CD14-positive monocyte (primary cell): ENCODE results near the gene SERINC1. TPM values are rescaled to one million over a fixed set of nuclear protein-coding genes. Genes with fewer than 3 reads are reported as not detected.

Experiments
- DNase-seq, 3 donors: peaks; one replicate each; pipeline ENCODE4 v3.0.0-alpha.2; 2011 to 2022
- H2AFZ ChIP-seq: 2 replicates; pipeline ENCODE4 v1.6.0; 2012; ENCODE audit warnings: mild to moderate bottlenecking, low read depth, low read length, inconsistent platforms; ENCODE audit not compliant: insufficient read depth, poor library complexity, severe bottlenecking
- H3K27ac ChIP-seq, 2 donors: 1 replicate in 1 of 2; 2 replicates in 1 of 2; pipeline ENCODE4 v1.5.1; 2012 to 2013; ENCODE audit warnings: low read length in 2 of 2, control low read depth in 1 of 2, inconsistent platforms in 1 of 2, low read depth in 1 of 2, mild to moderate bottlenecking in 1 of 2
- H3K27me3 ChIP-seq, 2 donors: one replicate each; pipeline versions ENCODE4 v1.6.0 to v1.6.1; 2011 to 2013; ENCODE audit warnings: low read length in 2 of 2; ENCODE audit not compliant: control insufficient read depth in 2 of 2, insufficient read depth in 2 of 2
- H3K36me3 ChIP-seq, 2 donors: replicated peaks in 1 of 2; 1 replicate in 1 of 2; 2 replicates in 1 of 2; pipeline versions ENCODE4 v1.5.1 to v1.6.1; 2012 to 2013; ENCODE audit warnings: low read length in 2 of 2, control low read depth in 1 of 2, inconsistent platforms in 1 of 2, mild to moderate bottlenecking in 1 of 2; ENCODE audit not compliant: insufficient read depth in 2 of 2, control insufficient read depth in 1 of 2
- H3K4me1 ChIP-seq, 2 donors: 1 replicate in 1 of 2; 2 replicates in 1 of 2; pipeline versions ENCODE4 v1.5.1 to v1.6.1; 2012 to 2013; ENCODE audit warnings: low read length in 2 of 2, control low read depth in 1 of 2, inconsistent platforms in 1 of 2, mild to moderate bottlenecking in 1 of 2, moderate library complexity in 1 of 2; ENCODE audit not compliant: insufficient read depth in 2 of 2, control insufficient read depth in 1 of 2
- H3K4me2 ChIP-seq: replicated peaks from 2 replicates; pipeline ENCODE3; 2012; ENCODE audit warnings: low read length, moderate library complexity, mild to moderate bottlenecking; ENCODE audit not compliant: poor library complexity, severe bottlenecking; ENCODE audit errors: extremely low read depth
- H3K4me3 ChIP-seq, 3 experiments: fragments of 200-600 bp in 1 of 3; sonication (generic) in 1 of 3; replicated peaks in 1 of 3; 1 replicate in 2 of 3; 2 replicates in 1 of 3; pipeline ENCODE4 v1.5.1; 2011 to 2013; ENCODE audit warnings: low read length in 3 of 3, mild to moderate bottlenecking in 3 of 3, control low read depth in 2 of 3, low read depth in 2 of 3, inconsistent platforms in 1 of 3, moderate library complexity in 1 of 3
- H3K79me2 ChIP-seq: 2 replicates; pipeline ENCODE4 v1.6.0; 2012; ENCODE audit warnings: mild to moderate bottlenecking, control low read depth, inconsistent platforms, low read length, moderate library complexity; ENCODE audit not compliant: insufficient read depth
- H3K9ac ChIP-seq: 2 replicates; pipeline ENCODE4 v1.6.0; 2017; ENCODE audit warnings: low read length, mild to moderate bottlenecking; ENCODE audit not compliant: insufficient read depth, poor library complexity, severe bottlenecking
- H3K9me3 ChIP-seq, 2 donors: replicated peaks in 1 of 2; 1 replicate in 1 of 2; 2 replicates in 1 of 2; pipeline versions ENCODE4 v1.5.1 to v1.6.1; 2012 to 2013; ENCODE audit warnings: low read length in 2 of 2, control low read depth in 1 of 2; ENCODE audit not compliant: control insufficient read depth in 1 of 2, insufficient read depth in 1 of 2
- H4K20me1 ChIP-seq: 2 replicates; pipeline ENCODE4 v1.6.0; 2012; ENCODE audit warnings: mild to moderate bottlenecking, low read length, control low read depth, moderate library complexity; ENCODE audit not compliant: insufficient read depth
- H3K27ac Mint-ChIP-seq, 7 donors: one replicate each; pipeline ENCODE4 v1.8.0; 2020; ENCODE audit warnings: mild to moderate bottlenecking in 7 of 7, mixed read lengths in 7 of 7, moderate library complexity in 6 of 7, inconsistent platforms in 2 of 7
- H3K27me3 Mint-ChIP-seq, 3 donors: one replicate each; pipeline ENCODE4 v1.8.0; 2021 to 2022; ENCODE audit warnings: low read depth in 3 of 3, mild to moderate bottlenecking in 3 of 3, mixed read lengths in 3 of 3, moderate library complexity in 3 of 3, inconsistent platforms in 1 of 3
- H3K36me3 Mint-ChIP-seq, 2 donors: one replicate each; pipeline ENCODE4 v1.8.0; 2020; ENCODE audit warnings: mixed read lengths in 2 of 2, inconsistent platforms in 1 of 2, mild to moderate bottlenecking in 1 of 2
- H3K4me1 Mint-ChIP-seq: one replicate; pipeline ENCODE4 v1.8.0; 2020; ENCODE audit warnings: mild to moderate bottlenecking, mixed read lengths
- H3K4me3 Mint-ChIP-seq, 2 donors: one replicate each; pipeline ENCODE4 v1.8.0; 2020; ENCODE audit warnings: mild to moderate bottlenecking in 2 of 2, mixed read lengths in 2 of 2, moderate library complexity in 1 of 2
- H3K9me3 Mint-ChIP-seq, 7 donors: one replicate each; pipeline ENCODE4 v1.8.0; 2020 to 2022; ENCODE audit warnings: mixed read lengths in 7 of 7, mild to moderate bottlenecking in 6 of 7, moderate library complexity in 6 of 7, inconsistent platforms in 2 of 7
- WGBS: methylation state at CpG from one replicate; pipeline ENCODE4 v1.1.5; 2013; ENCODE audit warnings: missing lambda C conversion rate; ENCODE audit not compliant: insufficient coverage; 5-methylcytosine and 5-hydroxymethylcytosine counted together
- intact Hi-C, 2 donors: fragments of 100-400 bp; cut with micrococcal nuclease; formaldehyde crosslinking; loops; one replicate each; pipeline versions ENCODE4 v1.15.0 to v1.15.1; 2023
- polyA plus RNA-seq, 3 donors: library from polyadenylated mRNA; depleted of rRNA in 1 of 3; unstranded in 2 of 3; stranded (reverse) in 1 of 3; fragments of 300-500 nt in 2 of 3; fragments of >200 nt in 1 of 3; fragmentation: Illumina TruSeq in 2 of 3; gene quantifications; 1 replicate in 2 of 3; 2 replicates in 1 of 3; pipeline ENCODE4 v1.2.3, GENCODE V29; 2012 to 2021
- TF ChIP-seq, protein P1 (sequence below): fragments of 200-600 bp; IDR thresholded peaks from one replicate; pipeline ENCODE4 v1.8.0; 2022; ENCODE audit warnings: antibody characterized with exemption, mild to moderate bottlenecking

The SERINC1 gene
- polyA plus RNA-seq, 3 donors, result 38.9 to 161 (median 125) TPM

DNA sequence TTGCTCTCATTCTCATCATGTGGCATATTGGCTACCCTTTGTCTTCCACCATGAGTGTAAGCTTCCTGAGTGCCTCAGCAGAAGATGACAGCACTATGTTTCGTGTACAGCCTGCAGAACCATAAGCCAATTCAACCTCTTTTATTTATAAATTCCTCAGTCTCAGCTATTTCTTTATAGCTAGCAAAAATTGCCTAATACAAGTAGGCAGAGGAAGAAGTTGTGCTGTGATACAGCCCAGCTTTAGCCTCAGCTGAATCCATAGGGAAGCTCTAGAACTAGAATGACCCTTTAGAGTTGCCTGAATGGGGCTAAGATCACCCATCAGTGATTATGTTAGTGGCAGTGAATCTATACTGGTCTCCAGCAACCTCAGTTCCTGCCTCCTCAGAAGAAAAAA is 19.0 kb upstream of the SERINC1 start:
- Histone ChIP-seq H3K9me3 (peaks cover 0 to 4% of the 10 kb centered on the region in 2 donors), H3K4me2 (no peak overlapping the region), H4K20me1 (no peaks in the 10 kb centered on the region), H3K27ac (no peak overlapping the region), H3K9ac (no peak overlapping the region), H3K4me3 (no peak overlapping the region), H3K36me3 (no peaks in the 10 kb centered on the region), H3K27me3 (no peaks in the 10 kb centered on the region), H3K4me1 (no peaks in the 10 kb centered on the region), H3K79me2 (no peaks in the 10 kb centered on the region), H2AFZ (no peak overlapping the region)
- WGBS, result no CpG with 5 or more reads among the region's 1 CpG
- no peak for DNase-seq
- Mint-ChIP-seq H3K36me3 (no peaks in the 10 kb centered on the region), H3K27me3 (peaks cover 2 to 5% (median 5%) of the 10 kb centered on the region in 3 donors), H3K4me1 (peaks cover 2% of the 10 kb centered on the region), H3K4me3 (no peak overlapping the region), H3K9me3 (peaks cover 0 to 2% (median 0%) of the 10 kb centered on the region in 7 donors), H3K27ac (no peak overlapping the region)
- TF ChIP-seq, protein P1, sequence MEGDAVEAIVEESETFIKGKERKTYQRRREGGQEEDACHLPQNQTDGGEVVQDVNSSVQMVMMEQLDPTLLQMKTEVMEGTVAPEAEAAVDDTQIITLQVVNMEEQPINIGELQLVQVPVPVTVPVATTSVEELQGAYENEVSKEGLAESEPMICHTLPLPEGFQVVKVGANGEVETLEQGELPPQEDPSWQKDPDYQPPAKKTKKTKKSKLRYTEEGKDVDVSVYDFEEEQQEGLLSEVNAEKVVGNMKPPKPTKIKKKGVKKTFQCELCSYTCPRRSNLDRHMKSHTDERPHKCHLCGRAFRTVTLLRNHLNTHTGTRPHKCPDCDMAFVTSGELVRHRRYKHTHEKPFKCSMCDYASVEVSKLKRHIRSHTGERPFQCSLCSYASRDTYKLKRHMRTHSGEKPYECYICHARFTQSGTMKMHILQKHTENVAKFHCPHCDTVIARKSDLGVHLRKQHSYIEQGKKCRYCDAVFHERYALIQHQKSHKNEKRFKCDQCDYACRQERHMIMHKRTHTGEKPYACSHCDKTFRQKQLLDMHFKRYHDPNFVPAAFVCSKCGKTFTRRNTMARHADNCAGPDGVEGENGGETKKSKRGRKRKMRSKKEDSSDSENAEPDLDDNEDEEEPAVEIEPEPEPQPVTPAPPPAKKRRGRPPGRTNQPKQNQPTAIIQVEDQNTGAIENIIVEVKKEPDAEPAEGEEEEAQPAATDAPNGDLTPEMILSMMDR, result no peak
- intact Hi-C loops, result no loop called here

DNA sequence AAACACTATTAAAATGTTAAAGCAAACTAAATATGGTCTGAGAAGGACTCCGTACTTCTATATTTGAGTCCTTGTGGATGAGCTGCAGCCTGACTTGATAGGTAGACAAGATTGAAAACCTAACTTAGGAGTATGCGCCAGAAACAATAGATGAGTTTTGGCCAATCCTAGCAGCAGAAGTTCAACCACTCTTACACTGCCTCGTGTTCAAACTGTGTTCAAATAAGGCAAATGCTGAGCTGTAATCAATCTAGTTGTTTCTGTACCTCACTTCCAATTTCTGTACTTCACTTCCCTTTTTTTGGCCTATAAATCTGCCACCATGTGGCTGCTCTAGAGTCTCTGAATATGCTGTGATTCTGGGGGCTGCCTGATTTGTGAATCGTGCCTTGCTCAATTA is 13.2 kb upstream of the SERINC1 start:
- no peaks in the 10 kb centered on the region for H3K79me2 ChIP-seq
- Mint-ChIP-seq H3K4me1 (peaks cover 5% of the 10 kb centered on the region), H3K27me3 (peaks cover 5 to 10% (median 8%) of the 10 kb centered on the region in 3 donors)

More for the DNA sequence above, 13.2 kb upstream of the SERINC1 start:
- peaks cover 0 to 3% (median 0%) of the 10 kb centered on the region in 7 donors for H3K9me3 Mint-ChIP-seq
- Histone ChIP-seq H3K9me3 (no peaks in the 10 kb centered on the region), H3K27me3 (no peaks in the 10 kb centered on the region), H3K4me2 (no peak overlapping the region), H3K4me1 (no peaks in the 10 kb centered on the region), H3K27ac (no peak overlapping the region), H3K9ac (no peak overlapping the region), H3K36me3 (no peaks in the 10 kb centered on the region), H2AFZ (no peak overlapping the region), H4K20me1 (no peaks in the 10 kb centered on the region), H3K4me3 (no peak overlapping the region)
- H3K4me3 Mint-ChIP-seq, result no peak overlapping the region
- intact Hi-C loops, result no loop called here
- 0% methylated on average over 1 of the region's 4 CpGs for WGBS
- DNase-seq, result peak; percentile 12 to 17 (median 12)
- no peak overlapping the region for H3K27ac Mint-ChIP-seq
- no peaks in the 10 kb centered on the region for H3K36me3 Mint-ChIP-seq
- TF ChIP-seq, protein P1, result no peak
